Endodermal cell (in vitro differentiated cells): ENCODE results near the gene DCBLD2. TPM values are rescaled to one million over a fixed set of nuclear protein-coding genes. Genes with fewer than 3 reads are reported as not detected.

ENCODE experiments used
- DNase-seq: peaks from one replicate; pipeline ENCODE4 v3.0.0-alpha.2; 2017
- H3K27ac ChIP-seq: 2 replicates; pipeline ENCODE4 v1.5.1; 2013; ENCODE audit warnings: mild to moderate bottlenecking, low read depth, low read length, moderate library complexity
- H3K27me3 ChIP-seq: 2 replicates; pipeline ENCODE4 v1.6.1; 2013; ENCODE audit warnings: mild to moderate bottlenecking, low read length, moderate library complexity; ENCODE audit not compliant: insufficient read depth, control insufficient read depth, poor library complexity, severe bottlenecking
- H3K36me3 ChIP-seq: 2 replicates; pipeline ENCODE4 v1.7.0; 2013; ENCODE audit warnings: mild to moderate bottlenecking, low read length, moderate library complexity; ENCODE audit not compliant: control insufficient read depth, insufficient read depth
- H3K4me1 ChIP-seq: one replicate; pipeline ENCODE4 v1.7.0; 2013; ENCODE audit warnings: low read length; ENCODE audit not compliant: control insufficient read depth, insufficient read depth
- H3K4me3 ChIP-seq: 2 replicates; pipeline ENCODE4 v1.5.1; 2013; ENCODE audit warnings: mild to moderate bottlenecking, low read length, moderate library complexity
- H3K9ac ChIP-seq: 2 replicates; pipeline ENCODE4 v1.6.1; 2013; ENCODE audit warnings: mild to moderate bottlenecking, low read length, moderate library complexity; ENCODE audit not compliant: poor library complexity, severe bottlenecking; ENCODE audit errors: extremely low read depth
- H3K9me3 ChIP-seq: 2 replicates; pipeline ENCODE4 v1.6.1; 2013; ENCODE audit warnings: mild to moderate bottlenecking, low read length, moderate library complexity; ENCODE audit not compliant: control insufficient read depth
- H3K27ac Mint-ChIP-seq: 2 replicates; pipeline ENCODE4 v1.8.0; 2020; ENCODE audit warnings: mixed read lengths
- H3K27me3 Mint-ChIP-seq: 2 replicates; pipeline ENCODE4 v1.8.0; 2021; ENCODE audit warnings: mild to moderate bottlenecking, mixed read lengths; ENCODE audit not compliant: insufficient read depth
- H3K36me3 Mint-ChIP-seq: 2 replicates; pipeline ENCODE4 v1.8.0; 2020; ENCODE audit warnings: low read depth, mixed read lengths
- H3K4me1 Mint-ChIP-seq: 2 replicates; pipeline ENCODE4 v1.8.0; 2020; ENCODE audit warnings: mixed read lengths
- H3K4me3 Mint-ChIP-seq: 2 replicates; pipeline ENCODE4 v1.8.0; 2020; ENCODE audit warnings: mild to moderate bottlenecking, moderate library complexity, mixed read lengths
- H3K9me3 Mint-ChIP-seq: 2 replicates; pipeline ENCODE4 v1.8.0; 2020; ENCODE audit warnings: mild to moderate bottlenecking, mixed read lengths
- CTCF ChIP-seq: fragments of 200-600 bp; sonication (generic); conservative IDR thresholded peaks from 2 replicates; pipeline ENCODE4 v1.5.0; 2021; ENCODE audit warnings: antibody characterized with exemption, mild to moderate bottlenecking
- WGBS, 2 experiments: methylation state at CpG; one replicate each; pipeline versions ENCODE4 v1.1.5 to v1.1.7; 2013; ENCODE audit warnings: missing lambda C conversion rate in 2 of 2, mixed read lengths in 1 of 2; ENCODE audit not compliant: insufficient coverage in 1 of 2, insufficient read length in 1 of 2; 5-methylcytosine and 5-hydroxymethylcytosine counted together
- total RNA-seq, 2 donors: library from RNA; stranded (reverse); fragmentation: NEBNext Ultra II Directional in 1 of 2; extraction: Animal tissue kit (Norgen Biotek cat#: 25700) in 1 of 2; gene quantifications; 2 replicates in 1 of 2; 3 replicates in 1 of 2; pipeline ENCODE4 v1.2.1, GENCODE V29; 2021

DCBLD2 gene
- total RNA-seq, 2 donors from 2014 or later: 70.7 to 80.9 TPM

DNA sequence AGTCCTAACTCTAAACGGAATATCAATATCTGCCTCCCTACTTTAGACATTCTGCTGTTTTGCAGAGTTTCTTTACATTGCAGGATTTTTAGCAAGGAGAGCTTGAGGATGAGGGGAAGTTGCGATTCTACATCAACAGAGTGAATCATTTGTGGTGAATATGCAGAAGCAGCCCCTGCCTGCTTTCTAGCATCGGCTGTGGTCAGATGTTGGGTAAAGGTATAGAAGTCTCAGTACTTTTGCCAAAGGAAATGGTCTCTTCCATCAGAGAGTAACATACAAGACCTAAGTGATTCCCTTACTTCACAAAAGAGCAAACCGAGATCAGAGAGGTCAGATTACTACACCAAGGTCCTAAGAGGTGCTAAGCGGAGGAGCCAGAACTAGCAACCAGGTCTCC, 123.1 kb downstream of the DCBLD2 start:
- H3K27ac Mint-ChIP-seq: no peak overlapping the region
- WGBS, 2 experiments: 95 to 100% methylated on average over 1 to 5 of the region's 5 CpGs
- Histone ChIP-seq H3K9ac (no peak overlapping the region), H3K4me1 (no peaks in the 10 kb centered on the region), H3K27ac (no peak overlapping the region), H3K36me3 (no peaks in the 10 kb centered on the region), H3K27me3 (peaks cover 7% of the 10 kb centered on the region), H3K4me3 (no peak overlapping the region), H3K9me3 (no peaks in the 10 kb centered on the region)
- H3K4me3 Mint-ChIP-seq: no peak overlapping the region
- peaks cover 2% of the 10 kb centered on the region for H3K36me3 Mint-ChIP-seq
- no peak for TF ChIP-seq CTCF
- no peak for DNase-seq
- no peaks in the 10 kb centered on the region for H3K27me3 Mint-ChIP-seq
- no peaks in the 10 kb centered on the region for H3K9me3 Mint-ChIP-seq
- no peaks in the 10 kb centered on the region for H3K4me1 Mint-ChIP-seq

GRCh38 chr3:98777801-98778220, 123.7 kb downstream of the DCBLD2 start:
- Mint-ChIP-seq H3K4me3 (no peak overlapping the region), H3K27me3 (no peaks in the 10 kb centered on the region), H3K4me1 (no peaks in the 10 kb centered on the region), H3K27ac (no peak overlapping the region), H3K36me3 (peaks cover 2% of the 10 kb centered on the region), H3K9me3 (no peaks in the 10 kb centered on the region)
- DNase-seq: no peak
- H3K4me3 ChIP-seq: no peak overlapping the region
- TF ChIP-seq CTCF: no peak
- no peaks in the 10 kb centered on the region for H3K9me3 ChIP-seq
- H3K27ac ChIP-seq: no peak overlapping the region
- no peaks in the 10 kb centered on the region for H3K4me1 ChIP-seq
- H3K9ac ChIP-seq: no peak overlapping the region
- peaks cover 7% of the 10 kb centered on the region for H3K27me3 ChIP-seq
- no peaks in the 10 kb centered on the region for H3K36me3 ChIP-seq

DNA sequence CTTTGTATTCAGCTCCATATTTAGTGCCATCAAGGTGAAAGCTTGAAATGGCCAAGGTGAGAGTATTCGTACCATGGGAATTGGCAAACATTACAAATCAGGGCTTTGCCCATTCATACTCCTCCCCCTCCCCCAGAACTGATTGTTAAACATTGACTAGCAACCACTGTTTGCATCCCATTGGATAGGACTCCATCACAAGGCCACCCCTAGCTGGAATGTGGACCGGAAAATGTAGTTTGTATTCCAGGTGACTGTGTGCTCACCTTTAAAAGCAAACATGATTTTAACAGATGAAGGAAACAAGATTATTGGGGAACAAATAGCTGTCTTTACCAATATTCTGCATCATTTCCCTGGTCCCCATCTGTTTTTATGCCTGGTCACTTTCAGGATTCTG, 124.2 kb downstream of the DCBLD2 start:
- no peak overlapping the region for H3K27ac ChIP-seq
- no peaks in the 10 kb centered on the region for H3K9me3 Mint-ChIP-seq
- 91 to 100% methylated on average over 1 to 2 of the region's 2 CpGs for WGBS, 2 experiments
- H3K36me3 Mint-ChIP-seq: peaks cover 2% of the 10 kb centered on the region
- no peak overlapping the region for H3K9ac ChIP-seq
- no peaks in the 10 kb centered on the region for H3K9me3 ChIP-seq
- H3K4me1 ChIP-seq: no peaks in the 10 kb centered on the region
- peaks cover 7% of the 10 kb centered on the region for H3K27me3 ChIP-seq
- TF ChIP-seq CTCF: no peak
- no peak overlapping the region for H3K27ac Mint-ChIP-seq
- no peak overlapping the region for H3K4me3 Mint-ChIP-seq
- no peak for DNase-seq
- no peaks in the 10 kb centered on the region for H3K27me3 Mint-ChIP-seq
- H3K36me3 ChIP-seq: no peaks in the 10 kb centered on the region
- H3K4me3 ChIP-seq: no peak overlapping the region
- no peaks in the 10 kb centered on the region for H3K4me1 Mint-ChIP-seq
